GM23338 (cell line): ENCODE measurements around the gene OLIG3. TPM values are rescaled to one million over a fixed set of nuclear protein-coding genes. Genes with fewer than 3 reads are reported as not detected.
A peak's percentile ranks its signal among the peaks of the same experiment; 100 is the strongest.

Source experiments
- ATAC-seq: fragments of 200-7000 bp; cut with Tn5 transposase; 3 replicates; pipeline ENCODE4 v1.9.1; 2020
- DNase-seq: peaks from one replicate; pipeline ENCODE4 v3.0.0-alpha.2; 2015; ENCODE audit warnings: low spot score
- H2AFZ ChIP-seq: fragments of 200-600 bp; sonication (generic); 2 replicates; pipeline ENCODE4 v1.8.0; 2016; ENCODE audit warnings: antibody characterized with exemption, mild to moderate bottlenecking, moderate library complexity
- H3F3A ChIP-seq: fragments of 200-600 bp; sonication (generic); replicated peaks from 2 replicates; pipeline ENCODE4 v1.8.0; 2017; ENCODE audit warnings: antibody characterized with exemption, mixed run types, low read depth
- H3K27ac ChIP-seq: fragments of 200-600 bp; sonication (generic); 2 replicates; pipeline ENCODE4 v1.6.1; 2016; ENCODE audit warnings: low read depth
- H3K27me3 ChIP-seq: fragments of 200-600 bp; sonication (generic); 2 replicates; pipeline ENCODE4 v1.8.0; 2016; ENCODE audit warnings: mild to moderate bottlenecking, mixed run types, moderate library complexity; ENCODE audit not compliant: insufficient read depth
- H3K36me3 ChIP-seq: fragments of 200-600 bp; sonication (generic); 2 replicates; pipeline ENCODE4 v1.8.0; 2016; ENCODE audit warnings: mild to moderate bottlenecking; ENCODE audit not compliant: insufficient read depth
- H3K4me1 ChIP-seq: fragments of 200-600 bp; sonication (generic); 2 replicates; pipeline ENCODE4 v1.8.0; 2016; ENCODE audit warnings: mild to moderate bottlenecking, moderate library complexity; ENCODE audit not compliant: insufficient read depth
- H3K4me2 ChIP-seq: fragments of 200-600 bp; sonication (generic); 2 replicates; pipeline ENCODE4 v1.7.1; 2017; ENCODE audit warnings: mixed run types
- H3K4me3 ChIP-seq: fragments of 200-600 bp; sonication (generic); 2 replicates; pipeline ENCODE4 v1.6.1; 2016; ENCODE audit warnings: mixed run types
- H3K79me2 ChIP-seq: fragments of 200-600 bp; sonication (generic); replicated peaks from 2 replicates; pipeline ENCODE4 v1.8.0; 2017; ENCODE audit warnings: mild to moderate bottlenecking; ENCODE audit not compliant: insufficient read depth
- H3K9me2 ChIP-seq: fragments of 200-600 bp; sonication (generic); 2 replicates; pipeline ENCODE4 v1.8.0; 2017; ENCODE audit not compliant: insufficient read depth
- H4K20me1 ChIP-seq: fragments of 200-600 bp; sonication (generic); replicated peaks from 2 replicates; pipeline ENCODE4 v1.8.0; 2017; ENCODE audit warnings: mild to moderate bottlenecking; ENCODE audit not compliant: insufficient read depth
- H3K27ac Mint-ChIP-seq: 2 replicates; pipeline ENCODE4 v1.8.0; 2020; ENCODE audit warnings: inconsistent platforms, mild to moderate bottlenecking, moderate library complexity, mixed read lengths
- H3K27me3 Mint-ChIP-seq: 3 replicates; pipeline ENCODE4 v1.8.0; 2022; ENCODE audit warnings: low read depth, mild to moderate bottlenecking, moderate library complexity, mixed read lengths, inconsistent platforms; ENCODE audit not compliant: insufficient read depth, poor library complexity
- H3K36me3 Mint-ChIP-seq: 3 replicates; pipeline ENCODE4 v1.8.0; 2021; ENCODE audit warnings: low read depth, mild to moderate bottlenecking, inconsistent platforms, moderate library complexity, mixed read lengths
- H3K4me1 Mint-ChIP-seq: 3 replicates; pipeline ENCODE4 v1.8.0; 2020; ENCODE audit warnings: mild to moderate bottlenecking, inconsistent platforms, mixed read lengths
- H3K4me3 Mint-ChIP-seq: 3 replicates; pipeline ENCODE4 v1.8.0; 2021; ENCODE audit warnings: moderate library complexity, mild to moderate bottlenecking, inconsistent platforms, mixed read lengths
- H3K9me3 Mint-ChIP-seq: 3 replicates; pipeline ENCODE4 v1.8.0; 2020; ENCODE audit warnings: moderate library complexity, mild to moderate bottlenecking, inconsistent platforms, mixed read lengths
- CREB1 ChIP-seq: fragments of 250-450 bp; sonication (Bioruptor Pico); IDR thresholded peaks from 2 replicates; pipeline ENCODE4 v1.5.0; 2020; ENCODE audit warnings: low read depth, mild to moderate bottlenecking, moderate library complexity
- CTCF ChIP-seq, 2 experiments: fragments of 200-600 bp in 1 of 2; sonication (generic) in 1 of 2; conservative IDR thresholded peaks; 2 replicates each; pipeline versions ENCODE4 v1.5.1 to v1.6.1; 2016 to 2017; ENCODE audit warnings: antibody characterized with exemption in 2 of 2, low read depth in 2 of 2, mild to moderate bottlenecking in 2 of 2, moderate library complexity in 1 of 2
- EZH2 ChIP-seq: fragments of 200-600 bp; sonication (generic); IDR thresholded peaks from one replicate; pipeline ENCODE4 v1.8.0; 2017; ENCODE audit warnings: antibody characterized with exemption, mild to moderate bottlenecking, low read depth; ENCODE audit not compliant: unreplicated experiment
- EZH2phosphoT487 ChIP-seq: fragments of 200-600 bp; sonication (generic); IDR thresholded peaks from one replicate; pipeline ENCODE4 v1.8.1; 2018; ENCODE audit warnings: antibody characterized with exemption; ENCODE audit not compliant: unreplicated experiment
- JUNB ChIP-seq: IDR thresholded peaks from one replicate; pipeline ENCODE4 v1.6.1; 2016; ENCODE audit warnings: antibody characterized with exemption; ENCODE audit not compliant: unreplicated experiment
- POLR2AphosphoS5 ChIP-seq: IDR thresholded peaks from 2 replicates; pipeline ENCODE4 v1.6.1; 2016; ENCODE audit warnings: antibody characterized with exemption, low read depth
- STAT1 ChIP-seq: IDR thresholded peaks from one replicate; pipeline ENCODE4 v1.6.1; 2016; ENCODE audit warnings: antibody characterized with exemption; ENCODE audit not compliant: unreplicated experiment
- ZNF114 ChIP-seq: fragments of 250-450 bp; sonication (Bioruptor Pico); IDR thresholded peaks from 2 replicates; pipeline ENCODE4 v1.5.0; 2020; ENCODE audit warnings: mild to moderate bottlenecking, moderate library complexity
- polyA plus RNA-seq: library from polyadenylated mRNA; unstranded; fragments of >200 nt; fragmentation: Nextera tagmentation; extraction: Ambion mirVana; gene quantifications from 2 replicates; pipeline ENCODE4 v1.2.1, GENCODE V29; 2016
- total RNA-seq: library from RNA; depleted of rRNA; stranded (reverse); fragments of >200 nt; shearing (Covaris generic); gene quantifications from 2 replicates; pipeline ENCODE4 v1.2.3, GENCODE V29; 2014
- TF ChIP-seq, protein P1 (sequence below): IDR thresholded peaks from 2 replicates; pipeline ENCODE4 v1.6.1; 2016; ENCODE audit warnings: antibody characterized with exemption
- TF ChIP-seq, protein P2 (sequence below): IDR thresholded peaks from one replicate; pipeline ENCODE4 v1.6.1; 2018; ENCODE audit warnings: antibody characterized with exemption; ENCODE audit not compliant: unreplicated experiment

Gene OLIG3
- total and polyA plus RNA-seq, 2 experiments from 2014 or later = 0.10 to 1.1 TPM

DNA sequence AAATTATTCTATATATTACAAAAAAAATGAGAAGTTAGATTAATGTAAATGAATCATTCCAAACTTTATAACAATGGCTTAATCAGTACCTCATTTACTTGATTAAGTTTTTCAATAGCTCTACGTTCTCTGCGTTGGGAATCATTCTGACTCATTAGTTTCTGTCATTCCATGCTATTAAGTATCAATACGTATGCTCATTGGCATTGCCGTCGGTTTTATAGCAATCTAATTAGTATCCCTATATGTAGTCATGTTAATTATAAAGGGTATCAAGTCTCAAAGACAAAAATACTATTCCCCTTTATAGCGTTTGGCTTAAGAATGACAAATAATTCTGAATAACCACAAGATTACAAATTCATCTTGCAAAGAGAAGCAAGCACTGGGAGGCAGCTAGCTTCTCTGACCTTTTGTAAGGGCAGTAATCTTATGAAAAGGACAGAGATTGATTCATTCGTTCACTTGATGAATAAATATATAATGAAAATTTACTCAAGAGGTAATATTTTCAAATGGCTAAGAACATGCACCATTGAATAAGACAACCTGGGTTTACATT, 41.8 kb downstream of the OLIG3 start (continued):
- TF ChIP-seq, protein P1, sequence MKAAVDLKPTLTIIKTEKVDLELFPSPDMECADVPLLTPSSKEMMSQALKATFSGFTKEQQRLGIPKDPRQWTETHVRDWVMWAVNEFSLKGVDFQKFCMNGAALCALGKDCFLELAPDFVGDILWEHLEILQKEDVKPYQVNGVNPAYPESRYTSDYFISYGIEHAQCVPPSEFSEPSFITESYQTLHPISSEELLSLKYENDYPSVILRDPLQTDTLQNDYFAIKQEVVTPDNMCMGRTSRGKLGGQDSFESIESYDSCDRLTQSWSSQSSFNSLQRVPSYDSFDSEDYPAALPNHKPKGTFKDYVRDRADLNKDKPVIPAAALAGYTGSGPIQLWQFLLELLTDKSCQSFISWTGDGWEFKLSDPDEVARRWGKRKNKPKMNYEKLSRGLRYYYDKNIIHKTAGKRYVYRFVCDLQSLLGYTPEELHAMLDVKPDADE = no peak
- TF ChIP-seq JUNB (no peak), STAT1 (no peak), EZH2 (no peak), POLR2AphosphoS5 (no peak)
- TF ChIP-seq, protein P2, sequence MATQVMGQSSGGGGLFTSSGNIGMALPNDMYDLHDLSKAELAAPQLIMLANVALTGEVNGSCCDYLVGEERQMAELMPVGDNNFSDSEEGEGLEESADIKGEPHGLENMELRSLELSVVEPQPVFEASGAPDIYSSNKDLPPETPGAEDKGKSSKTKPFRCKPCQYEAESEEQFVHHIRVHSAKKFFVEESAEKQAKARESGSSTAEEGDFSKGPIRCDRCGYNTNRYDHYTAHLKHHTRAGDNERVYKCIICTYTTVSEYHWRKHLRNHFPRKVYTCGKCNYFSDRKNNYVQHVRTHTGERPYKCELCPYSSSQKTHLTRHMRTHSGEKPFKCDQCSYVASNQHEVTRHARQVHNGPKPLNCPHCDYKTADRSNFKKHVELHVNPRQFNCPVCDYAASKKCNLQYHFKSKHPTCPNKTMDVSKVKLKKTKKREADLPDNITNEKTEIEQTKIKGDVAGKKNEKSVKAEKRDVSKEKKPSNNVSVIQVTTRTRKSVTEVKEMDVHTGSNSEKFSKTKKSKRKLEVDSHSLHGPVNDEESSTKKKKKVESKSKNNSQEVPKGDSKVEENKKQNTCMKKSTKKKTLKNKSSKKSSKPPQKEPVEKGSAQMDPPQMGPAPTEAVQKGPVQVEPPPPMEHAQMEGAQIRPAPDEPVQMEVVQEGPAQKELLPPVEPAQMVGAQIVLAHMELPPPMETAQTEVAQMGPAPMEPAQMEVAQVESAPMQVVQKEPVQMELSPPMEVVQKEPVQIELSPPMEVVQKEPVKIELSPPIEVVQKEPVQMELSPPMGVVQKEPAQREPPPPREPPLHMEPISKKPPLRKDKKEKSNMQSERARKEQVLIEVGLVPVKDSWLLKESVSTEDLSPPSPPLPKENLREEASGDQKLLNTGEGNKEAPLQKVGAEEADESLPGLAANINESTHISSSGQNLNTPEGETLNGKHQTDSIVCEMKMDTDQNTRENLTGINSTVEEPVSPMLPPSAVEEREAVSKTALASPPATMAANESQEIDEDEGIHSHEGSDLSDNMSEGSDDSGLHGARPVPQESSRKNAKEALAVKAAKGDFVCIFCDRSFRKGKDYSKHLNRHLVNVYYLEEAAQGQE = no peak

DNA sequence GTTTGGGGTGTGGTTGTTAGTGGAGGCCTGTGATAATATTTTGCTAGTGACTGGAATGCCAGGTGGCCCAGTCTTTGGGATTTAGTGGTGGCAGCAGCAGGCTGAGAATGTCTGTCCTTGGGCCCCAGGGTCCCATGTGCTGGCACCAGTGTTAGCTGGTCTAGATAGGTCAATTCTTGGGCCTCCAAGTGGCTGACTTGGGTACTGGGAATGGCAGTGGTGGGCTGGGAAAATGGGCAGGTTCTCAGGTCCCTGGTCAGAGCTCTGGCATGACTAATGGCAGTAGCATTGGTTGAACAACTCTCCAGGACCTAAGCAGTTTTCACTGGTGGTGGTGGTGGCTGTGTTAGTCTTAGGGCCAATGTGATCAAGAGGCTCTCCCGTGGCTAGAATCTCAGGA, 50.3 kb downstream of the OLIG3 start:
- no peak overlapping the region for H3K27ac ChIP-seq
- no peaks in the 10 kb centered on the region for H3K27me3 ChIP-seq
- no peaks in the 10 kb centered on the region for H3K36me3 Mint-ChIP-seq
- ATAC-seq = peak; percentile 49; the same call in 2 of the 3 replicates
- no peaks in the 10 kb centered on the region for H4K20me1 ChIP-seq
- H3K36me3 ChIP-seq = no peaks in the 10 kb centered on the region
- DNase-seq = peak; percentile 20
- TF ChIP-seq CREB1 (CRISPR knock-in tag) (no peak), ZNF114 (CRISPR knock-in tag) (no peak), STAT1 (no peak), CTCF (conservative IDR thresholded peaks at IDR 0.05; ENCODE audit: low read depth in 2 of 2) (0 out of 4 replicates have a peak, but pooled peaks of 1 of the 2 experiments have one; percentile 6), JUNB (no peak), EZH2phosphoT487 (no peak), POLR2AphosphoS5 (no peak)
- TF ChIP-seq, protein P2 = no peak
- H3K4me3 ChIP-seq = no peak overlapping the region
- H3K4me3 Mint-ChIP-seq = no peak overlapping the region
- no peaks in the 10 kb centered on the region for H3K4me1 Mint-ChIP-seq
- no peak overlapping the region for H3K4me2 ChIP-seq
- no peaks in the 10 kb centered on the region for H3F3A ChIP-seq
- H3K4me1 ChIP-seq = no peaks in the 10 kb centered on the region
- H2AFZ ChIP-seq = no peak overlapping the region
- H3K9me3 Mint-ChIP-seq = no peaks in the 10 kb centered on the region; the same call in 2 of the 3 replicates
- H3K27ac Mint-ChIP-seq = no peak overlapping the region
- peaks cover 1% of the 10 kb centered on the region for H3K27me3 Mint-ChIP-seq
- H3K79me2 ChIP-seq = no peaks in the 10 kb centered on the region
- no peaks in the 10 kb centered on the region for H3K9me2 ChIP-seq
